Measurements from ENCODE around the gene TGFBR3L. TPM values are rescaled to one million over a fixed set of nuclear protein-coding genes. Genes with fewer than 3 reads are reported as not detected.

The TGFBR3L gene
- total and polyA plus RNA-seq, 2 of the 13 experiments (the other 11 are each of a cell fraction or from before 2014, with no cell fraction given): 0.20 to 1.0 TPM

GRCh38 chr19:7925171-7925851, 10.7 kb downstream of the TGFBR3L start (continued):
- TF ChIP-seq MLXIP (CRISPR knock-in tag; IDR thresholded peaks at IDR 0.05; ENCODE audit: borderline replicate concordance) (peak; percentile 43; the same call in 1 of the 2 replicates), FOXJ3 (CRISPR knock-in tag; IDR thresholded peaks at IDR 0.05; ENCODE audit: borderline replicate concordance) (no peak), CHD2 (IDR thresholded peaks at IDR 0.05; ENCODE audit: low read depth, low read length) (no peak), ZBTB38 (CRISPR knock-in tag; IDR thresholded peaks at IDR 0.05) (peak; percentile 81), MTF1 (CRISPR knock-in tag; IDR thresholded peaks at IDR 0.05) (0 out of 2 replicates have a peak, but pooled peaks have one; percentile 63), SP2 (CRISPR knock-in tag; IDR thresholded peaks at IDR 0.05) (peak; percentile 41; the same call in 1 of the 2 replicates), ZNF160 (CRISPR knock-in tag; IDR thresholded peaks at IDR 0.05) (peak; percentile 61; the same call in 1 of the 2 replicates), ZNF749 (CRISPR knock-in tag; IDR thresholded peaks at IDR 0.05; ENCODE audit: borderline replicate concordance) (peak; percentile 67; the same call in 1 of the 2 replicates), GATAD2A (CRISPR knock-in tag; IDR thresholded peaks at IDR 0.05) (peak; percentile 34; the same call in 1 of the 2 replicates), NR0B2 (CRISPR knock-in tag; IDR thresholded peaks at IDR 0.05) (peak; percentile 89; the same call in 1 of the 2 replicates), ZNF574 (CRISPR knock-in tag; IDR thresholded peaks at IDR 0.05) (peak; percentile 77), ZBED4 (CRISPR knock-in tag; IDR thresholded peaks at IDR 0.05; ENCODE audit: borderline replicate concordance) (0 out of 2 replicates have a peak, but pooled peaks have one; percentile 33), NFIB (CRISPR knock-in tag; IDR thresholded peaks at IDR 0.05; ENCODE audit: borderline replicate concordance) (no peak), ZNF75D (CRISPR knock-in tag; IDR thresholded peaks at IDR 0.05; ENCODE audit: borderline replicate concordance) (no peak), ZFP36 (IDR thresholded peaks at IDR 0.05; ENCODE audit: borderline replicate concordance, low read depth, low read length, partially characterized antibody) (no peak), TRIM22 (IDR thresholded peaks at IDR 0.05) (no peak), SATB2 (CRISPR knock-in tag; IDR thresholded peaks at IDR 0.05) (peak; percentile 84; the same call in 1 of the 2 replicates)

All from HepG2 (cell line).